A549 (cell line): ENCODE results near the gene CYP2S1. TPM values are rescaled to one million over a fixed set of nuclear protein-coding genes. Genes with fewer than 3 reads are reported as not detected.

Experiments used
- ATAC-seq, 2 experiments: fragments of 200-7000 bp in 1 of 2; fragments of >200 bp in 1 of 2; cut with Nextera tagmentation in 1 of 2; cut with Tn5 transposase in 1 of 2; 3 replicates each; pipeline versions ENCODE4 v1.8.0 to v1.9.1; 2018 to 2020; ENCODE audit warnings: mild to moderate bottlenecking in 1 of 2, moderate library complexity in 1 of 2
- CTCF ChIA-PET: fragments of 300-600 bp; sonication (Branson Sonifier 250); formaldehyde crosslinking; extraction: SDS; loops from one replicate; lab custom pipeline; 2021; ENCODE audit warnings: antibody characterized with exemption, inconsistent platforms; lab: Yijun Ruan, JAX
- POLR2A ChIA-PET: fragments of 350-600 bp; formaldehyde crosslinking; extraction: SDS; loops from one replicate; lab custom pipeline; 2021; ENCODE audit warnings: antibody characterized with exemption, inconsistent platforms; lab: Yijun Ruan, JAX
- DNase-seq, 2 experiments: peaks; one replicate each; pipeline versions ENCODE4 v3.0.0 to v3.0.0-alpha.2; 2011 to 2016; ENCODE audit warnings: low read depth in 1 of 2, low spot score in 1 of 2
- FAIRE-seq: peaks from 2 replicates; lab custom pipeline; 2011; peaks lifted over from hg19 to GRCh38; lab: Jason Lieb, UNC
- H3K27ac ChIP-seq, 2 experiments: fragments of >200 bp; sonication (Bioruptor Twin); formaldehyde crosslinking; 3 replicates each; pipeline ENCODE4 v1.5.1; 2016 to 2017
- H3K4me1 ChIP-seq: fragments of >200 bp; sonication (Bioruptor Twin); formaldehyde crosslinking; 3 replicates; pipeline ENCODE4 v1.6.1; 2016
- H3K4me2 ChIP-seq: fragments of >200 bp; sonication (Bioruptor Twin); formaldehyde crosslinking; 3 replicates; pipeline ENCODE4 v1.6.1; 2016
- H3K4me3 ChIP-seq: fragments of >200 bp; sonication (Bioruptor Twin); formaldehyde crosslinking; 3 replicates; pipeline ENCODE4 v1.5.1; 2016
- H3K9me3 ChIP-seq: fragments of >200 bp; sonication (Bioruptor Twin); formaldehyde crosslinking; 3 replicates; pipeline ENCODE4 v1.6.1; 2016
- BHLHE40 ChIP-seq: IDR thresholded peaks from 2 replicates; pipeline ENCODE4 v1.6.1; 2012; ENCODE audit warnings: low read depth, low read length, inconsistent platforms
- CHD4 ChIP-seq: fragments of 200-600 bp; sonication (generic); IDR thresholded peaks from 2 replicates; pipeline ENCODE4 v1.6.1; 2016; ENCODE audit warnings: antibody characterized with exemption, mild to moderate bottlenecking, borderline replicate concordance
- EHF ChIP-seq: fragments of 250-450 bp; sonication (Bioruptor Pico); IDR thresholded peaks from 2 replicates; pipeline ENCODE4 v1.5.0; 2020; ENCODE audit warnings: mild to moderate bottlenecking
- GATA3 ChIP-seq: IDR thresholded peaks from 2 replicates; pipeline ENCODE4 v1.6.1; 2012; ENCODE audit warnings: borderline replicate concordance
- JUN ChIP-seq, 2 experiments: fragments of >200 bp; sonication (Bioruptor Twin); formaldehyde crosslinking; IDR thresholded peaks; 2 replicates in 1 of 2; 3 replicates in 1 of 2; pipeline ENCODE4 v1.6.1; 2016 to 2017
- KDM1A ChIP-seq: fragments of 200-600 bp; sonication (generic); IDR thresholded peaks from 2 replicates; pipeline ENCODE4 v1.6.1; 2016; ENCODE audit warnings: low read depth, mild to moderate bottlenecking
- KDM5A ChIP-seq: fragments of 200-600 bp; sonication (generic); IDR thresholded peaks from 2 replicates; pipeline ENCODE4 v1.6.1; 2016; ENCODE audit warnings: antibody characterized with exemption, mild to moderate bottlenecking
- NFE2L2 ChIP-seq: fragments of 150-350 bp; conservative IDR thresholded peaks from 2 replicates; pipeline ENCODE4 v1.6.1; 2014; ENCODE audit warnings: low read length
- NPAS2 ChIP-seq: fragments of 250-450 bp; sonication (Bioruptor Pico); IDR thresholded peaks from 2 replicates; pipeline ENCODE4 v1.8.0; 2022; ENCODE audit warnings: mild to moderate bottlenecking, moderate library complexity, borderline replicate concordance
- NR3C1 ChIP-seq: fragments of >200 bp; sonication (Bioruptor Twin); formaldehyde crosslinking; IDR thresholded peaks from 3 replicates; pipeline ENCODE4 v1.6.1; 2017
- PHF8 ChIP-seq: fragments of 200-600 bp; sonication (generic); IDR thresholded peaks from 2 replicates; pipeline ENCODE4 v1.6.1; 2016; ENCODE audit warnings: low read depth, mild to moderate bottlenecking, antibody characterized with exemption, moderate library complexity, borderline replicate concordance
- RAD21 ChIP-seq, 2 experiments: fragments of >200 bp in 1 of 2; sonication (Bioruptor Twin) in 1 of 2; formaldehyde crosslinking in 1 of 2; IDR thresholded peaks in 1 of 2; conservative IDR thresholded peaks in 1 of 2; 2 replicates in 1 of 2; 3 replicates in 1 of 2; pipeline ENCODE4 v1.6.1; 2012 to 2018; ENCODE audit warnings: inconsistent platforms in 1 of 2
- RNF2 ChIP-seq: fragments of 200-600 bp; sonication (generic); IDR thresholded peaks from 2 replicates; pipeline ENCODE4 v1.6.1; 2016; ENCODE audit warnings: low read depth, mild to moderate bottlenecking, antibody characterized with exemption, moderate library complexity, borderline replicate concordance
- SMC3 ChIP-seq: fragments of >200 bp; sonication (Bioruptor Twin); formaldehyde crosslinking; IDR thresholded peaks from 3 replicates; pipeline ENCODE4 v1.6.1; 2018; ENCODE audit warnings: inconsistent platforms
- TFCP2L1 ChIP-seq: fragments of 250-450 bp; sonication (Bioruptor Pico); IDR thresholded peaks from 2 replicates; pipeline ENCODE4 v1.5.0; 2021; ENCODE audit warnings: mild to moderate bottlenecking
- TP53 ChIP-seq: fragments of 250-450 bp; sonication (Bioruptor Pico); IDR thresholded peaks from 2 replicates; pipeline ENCODE4 v1.5.0; 2021; ENCODE audit warnings: mild to moderate bottlenecking, moderate library complexity
- ZC3H11A ChIP-seq: fragments of 450-650 bp; IDR thresholded peaks from 2 replicates; pipeline ENCODE4 v1.6.1; 2014; ENCODE audit warnings: antibody characterized with exemption, mild to moderate bottlenecking
- ZNF302 ChIP-seq: fragments of 250-450 bp; sonication (Bioruptor Pico); IDR thresholded peaks from 2 replicates; pipeline ENCODE4 v1.9.0; 2021; ENCODE audit warnings: inconsistent platforms, mild to moderate bottlenecking, moderate library complexity
- WGBS: methylation state at CpG from one replicate; pipeline ENCODE4 v1.1.6; 2017; ENCODE audit errors: missing lambda C conversion rate; 5-methylcytosine and 5-hydroxymethylcytosine counted together
- polyA plus RNA-seq, 4 experiments: library from polyadenylated mRNA; depleted of rRNA in 3 of 4; stranded (reverse); fragments of >200 nt; fragmentation: RNase III in 1 of 4; extraction: RNeasy Plus Mini Kit Qiagen cat#74134 plus additional on column Dnase treatment in 1 of 4; gene quantifications; 2 replicates in 3 of 4; 3 replicates in 1 of 4; pipeline ENCODE4 v1.2.3, GENCODE V29; 2011 to 2017
- TF ChIP-seq, protein P1 (sequence below): fragments of >200 bp; sonication (Bioruptor Twin); formaldehyde crosslinking; IDR thresholded peaks from 2 replicates; pipeline ENCODE4 v1.6.1; 2016
- TF ChIP-seq, protein P2 (sequence below): fragments of 450-650 bp; IDR thresholded peaks from 2 replicates; pipeline ENCODE4 v1.6.1; 2014; ENCODE audit warnings: antibody characterized with exemption
- TF ChIP-seq, protein P3 (sequence below): IDR thresholded peaks from 2 replicates; pipeline ENCODE4 v1.6.1; 2012
- TF ChIP-seq, protein P4 (sequence below): IDR thresholded peaks from 2 replicates; pipeline ENCODE4 v1.6.1; 2012; ENCODE audit warnings: low read depth, borderline replicate concordance

Gene CYP2S1
- polyA plus RNA-seq, 2 of the 4 experiments (the other 2 are of a cell fraction), result 8.6 to 28.1 TPM

DNA sequence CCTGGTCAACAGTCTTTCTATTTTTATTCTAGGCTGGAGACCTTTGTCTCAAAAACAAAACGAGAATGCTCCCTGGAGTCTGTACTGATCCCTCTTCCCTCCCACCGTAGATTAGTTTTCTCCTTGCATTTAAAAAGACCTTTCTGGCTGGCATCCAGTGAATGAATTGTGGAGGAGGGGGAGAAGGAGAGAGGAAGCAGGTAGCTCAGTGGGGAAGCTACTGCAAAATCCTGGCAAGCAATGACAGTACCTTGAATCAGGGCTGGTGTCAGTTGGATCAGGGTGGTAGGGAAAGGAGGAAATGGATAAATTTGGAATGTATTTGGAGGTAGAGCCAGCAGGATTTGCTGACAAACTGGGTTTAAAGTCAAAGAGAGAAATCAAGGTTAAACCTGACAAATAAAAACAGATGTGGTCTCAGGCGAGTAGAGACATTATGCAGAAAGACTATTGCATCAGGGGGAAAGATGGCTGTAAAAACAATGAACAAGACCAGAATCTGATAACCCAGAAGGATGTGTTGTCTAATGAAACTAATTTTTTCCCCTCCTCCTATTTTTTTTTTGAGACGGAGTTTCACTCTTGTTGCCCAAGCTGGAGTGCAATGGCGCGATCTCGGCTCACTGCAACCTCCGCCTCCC lies 3.5 kb upstream of the CYP2S1 start:
- Histone ChIP-seq H3K9me3 (no peaks in the 10 kb centered on the region), H3K27ac (peak overlapping the region in 1 of 2 experiments; percentile 49; a peak in 4 of 6 replicates), H3K4me1 (peaks cover 43% of the 10 kb centered on the region), H3K4me2 (peak overlapping the region; percentile 32), H3K4me3 (no peak overlapping the region)
- ATAC-seq (no peak), DNase-seq (no peak), FAIRE-seq (peak; percentile 88)
- WGBS, result 67% methylated on average over 8 of the region's 8 CpGs
- POLR2A ChIA-PET, result no interaction called here
- CTCF ChIA-PET, result interaction anchor here (1.5 to 29.8 kb wide), 4 partner anchors 12 to 527 kb away, joined by 3 to 1023 read pairs (median 50); partner anchors contain the start of gene HNRNPUL1
- TF ChIP-seq RAD21 (conservative IDR thresholded peaks at IDR 0.05 in 1 of 2, IDR thresholded peaks at IDR 0.05 in 1 of 2), result peak in 1 of 2 experiments; percentile 3; a peak in 1 of 5 replicates
- TF ChIP-seq, protein P1, sequence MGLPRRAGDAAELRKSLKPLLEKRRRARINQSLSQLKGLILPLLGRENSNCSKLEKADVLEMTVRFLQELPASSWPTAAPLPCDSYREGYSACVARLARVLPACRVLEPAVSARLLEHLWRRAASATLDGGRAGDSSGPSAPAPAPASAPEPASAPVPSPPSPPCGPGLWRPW, result no peak

DNA sequence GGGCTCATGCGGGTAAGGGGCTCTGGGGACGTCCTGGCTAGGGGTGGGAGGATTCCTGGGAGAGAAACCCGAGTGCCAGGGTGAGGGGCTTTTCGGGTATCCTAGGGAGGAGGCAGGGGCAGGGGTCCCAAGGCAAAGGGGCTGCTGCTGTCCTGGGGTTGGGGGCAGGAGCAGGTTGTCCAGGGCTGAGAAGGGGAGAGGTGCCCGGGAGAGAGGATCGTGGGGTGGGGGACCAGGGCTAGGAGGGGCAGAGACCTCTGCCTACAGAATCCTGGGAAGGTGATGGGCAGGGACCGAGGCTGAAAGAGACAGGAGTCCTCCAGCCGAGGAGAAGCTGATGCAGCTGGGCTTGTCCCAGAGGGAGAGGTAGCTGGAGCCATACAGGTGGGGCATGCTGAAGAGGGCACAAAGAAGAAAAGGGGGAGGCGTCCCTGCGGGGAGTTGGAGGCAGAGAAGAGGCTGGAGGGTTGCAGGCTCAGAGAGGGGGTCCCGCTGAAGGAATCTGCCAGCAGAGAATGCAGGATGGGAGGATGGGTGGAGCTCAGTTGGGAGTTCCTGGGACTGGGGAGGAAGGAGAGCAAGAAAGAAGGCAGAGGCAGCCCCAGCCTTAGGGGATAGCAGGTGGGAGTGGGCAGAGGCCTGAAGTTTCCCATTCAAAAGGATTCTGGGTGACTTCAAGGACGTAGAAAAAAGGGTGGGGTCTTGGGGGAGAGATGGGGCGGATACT lies 574 bp downstream of the CYP2S1 start:
- FAIRE-seq, result no peak
- Histone ChIP-seq H3K27ac (peak overlapping the region; percentile 66 to 87), H3K4me3 (peak overlapping the region; percentile 55)
- TF ChIP-seq EHF (CRISPR knock-in tag) (no peak), TFCP2L1 (CRISPR knock-in tag) (no peak), JUN (IDR thresholded peaks at IDR 0.05) (no peak), NFE2L2 (no peak), BHLHE40 (no peak), TP53 (CRISPR knock-in tag) (no peak), KDM1A (no peak), NR3C1 (no peak), SMC3 (no peak), ZNF302 (CRISPR knock-in tag) (no peak), RNF2 (no peak), CHD4 (no peak), KDM5A (no peak), GATA3 (no peak)
- TF ChIP-seq, protein P2, sequence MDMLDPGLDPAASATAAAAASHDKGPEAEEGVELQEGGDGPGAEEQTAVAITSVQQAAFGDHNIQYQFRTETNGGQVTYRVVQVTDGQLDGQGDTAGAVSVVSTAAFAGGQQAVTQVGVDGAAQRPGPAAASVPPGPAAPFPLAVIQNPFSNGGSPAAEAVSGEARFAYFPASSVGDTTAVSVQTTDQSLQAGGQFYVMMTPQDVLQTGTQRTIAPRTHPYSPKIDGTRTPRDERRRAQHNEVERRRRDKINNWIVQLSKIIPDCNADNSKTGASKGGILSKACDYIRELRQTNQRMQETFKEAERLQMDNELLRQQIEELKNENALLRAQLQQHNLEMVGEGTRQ, result no peak
- TF ChIP-seq, protein P3, sequence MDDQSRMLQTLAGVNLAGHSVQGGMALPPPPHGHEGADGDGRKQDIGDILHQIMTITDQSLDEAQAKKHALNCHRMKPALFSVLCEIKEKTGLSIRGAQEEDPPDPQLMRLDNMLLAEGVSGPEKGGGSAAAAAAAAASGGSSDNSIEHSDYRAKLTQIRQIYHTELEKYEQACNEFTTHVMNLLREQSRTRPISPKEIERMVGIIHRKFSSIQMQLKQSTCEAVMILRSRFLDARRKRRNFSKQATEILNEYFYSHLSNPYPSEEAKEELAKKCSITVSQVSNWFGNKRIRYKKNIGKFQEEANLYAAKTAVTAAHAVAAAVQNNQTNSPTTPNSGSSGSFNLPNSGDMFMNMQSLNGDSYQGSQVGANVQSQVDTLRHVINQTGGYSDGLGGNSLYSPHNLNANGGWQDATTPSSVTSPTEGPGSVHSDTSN, result no peak
- TF ChIP-seq, all 56 proteins: peak for 0
- ATAC-seq, result peak; percentile 40 to 60
- Histone ChIP-seq H3K4me2 (peak overlapping the region; percentile 78), H3K9me3 (no peaks in the 10 kb centered on the region), H3K4me1 (peaks cover 37% of the 10 kb centered on the region)
- peak in 1 of 2 experiments; percentile 69 for DNase-seq
- WGBS, result 24% methylated on average over 11 of the region's 13 CpGs
- ChIA-PET CTCF (interaction anchor here (0.6 to 29.8 kb wide), 13 partner anchors 8 to 159 kb away, joined by 3 to 1023 read pairs (median 4); partner anchors contain the start of genes AXL and HNRNPUL1), POLR2A (interaction anchor here (0.7 to 2.7 kb wide), 6 partner anchors 9 to 114 kb away, joined by 3 to 12 read pairs (median 4); no protein-coding TSS in a partner anchor)

DNA sequence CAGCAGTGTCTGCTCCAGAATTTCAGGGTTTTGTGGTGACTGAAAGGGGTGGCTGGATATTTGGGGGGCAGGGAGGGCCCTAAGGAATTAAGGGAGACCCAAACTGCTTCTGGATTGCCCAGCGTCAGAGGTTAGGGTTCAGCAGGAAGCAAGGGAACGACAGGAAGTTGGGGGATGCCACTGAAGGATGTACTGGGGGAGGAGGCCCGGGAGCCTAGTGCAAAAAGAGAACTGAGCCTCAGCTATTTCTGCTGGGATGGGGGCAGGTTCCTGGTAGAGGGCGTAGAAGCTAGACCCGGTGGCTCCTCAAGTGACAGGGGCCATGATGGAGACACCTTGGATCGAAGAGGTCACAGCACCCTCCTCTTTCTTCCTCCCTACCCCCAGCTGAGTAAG lies 1.1 kb downstream of the CYP2S1 start:
- no peak for ATAC-seq
- Histone ChIP-seq H3K4me2 (peak overlapping the region; percentile 78), H3K4me3 (peak overlapping the region; percentile 55; the same call in 2 of the 3 replicates), H3K27ac (peak overlapping the region; percentile 66 to 87; a peak in 5 of 6 replicates), H3K4me1 (peaks cover 33% of the 10 kb centered on the region), H3K9me3 (no peaks in the 10 kb centered on the region)
- 71% methylated on average over 6 of the region's 6 CpGs for WGBS
- TF ChIP-seq ZC3H11A (no peak), RAD21 (conservative IDR thresholded peaks at IDR 0.05 in 1 of 2, IDR thresholded peaks at IDR 0.05 in 1 of 2) (no peak), NPAS2 (CRISPR knock-in tag) (no peak), KDM1A (no peak), PHF8 (no peak)
- TF ChIP-seq, protein P4, sequence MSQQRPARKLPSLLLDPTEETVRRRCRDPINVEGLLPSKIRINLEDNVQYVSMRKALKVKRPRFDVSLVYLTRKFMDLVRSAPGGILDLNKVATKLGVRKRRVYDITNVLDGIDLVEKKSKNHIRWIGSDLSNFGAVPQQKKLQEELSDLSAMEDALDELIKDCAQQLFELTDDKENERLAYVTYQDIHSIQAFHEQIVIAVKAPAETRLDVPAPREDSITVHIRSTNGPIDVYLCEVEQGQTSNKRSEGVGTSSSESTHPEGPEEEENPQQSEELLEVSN, result no peak
- POLR2A ChIA-PET, result interaction anchor here (1.0 to 2.7 kb wide), 2 partner anchors 12 to 69 kb away, joined by 9 to 12 read pairs; no protein-coding TSS in a partner anchor
- CTCF ChIA-PET, result interaction anchor here (0.6 to 29.8 kb wide), 9 partner anchors 9 to 147 kb away, joined by 3 to 1023 read pairs (median 4); partner anchors contain the start of genes AXL and HNRNPUL1
- DNase-seq, result no peak
- no peak for FAIRE-seq
